AG10803 (cell line): Measurements from ENCODE around the gene EVI5.
A peak's percentile ranks its signal among the peaks of the same experiment; 100 is the strongest.

Experiments
- DNase-seq: peaks from one replicate; pipeline ENCODE4 v3.0.0; 2010; ENCODE audit warnings: low read depth
- H3K4me3 ChIP-seq: 2 replicates; pipeline ENCODE4 v1.5.1; 2011; ENCODE audit warnings: mild to moderate bottlenecking, low read length, control low read depth
- TF ChIP-seq, protein P1 (sequence below): conservative IDR thresholded peaks from 2 replicates; pipeline ENCODE4 v1.5.1; 2011; ENCODE audit warnings: mild to moderate bottlenecking, low read length, control low read depth, inconsistent platforms

Gene EVI5

DNA sequence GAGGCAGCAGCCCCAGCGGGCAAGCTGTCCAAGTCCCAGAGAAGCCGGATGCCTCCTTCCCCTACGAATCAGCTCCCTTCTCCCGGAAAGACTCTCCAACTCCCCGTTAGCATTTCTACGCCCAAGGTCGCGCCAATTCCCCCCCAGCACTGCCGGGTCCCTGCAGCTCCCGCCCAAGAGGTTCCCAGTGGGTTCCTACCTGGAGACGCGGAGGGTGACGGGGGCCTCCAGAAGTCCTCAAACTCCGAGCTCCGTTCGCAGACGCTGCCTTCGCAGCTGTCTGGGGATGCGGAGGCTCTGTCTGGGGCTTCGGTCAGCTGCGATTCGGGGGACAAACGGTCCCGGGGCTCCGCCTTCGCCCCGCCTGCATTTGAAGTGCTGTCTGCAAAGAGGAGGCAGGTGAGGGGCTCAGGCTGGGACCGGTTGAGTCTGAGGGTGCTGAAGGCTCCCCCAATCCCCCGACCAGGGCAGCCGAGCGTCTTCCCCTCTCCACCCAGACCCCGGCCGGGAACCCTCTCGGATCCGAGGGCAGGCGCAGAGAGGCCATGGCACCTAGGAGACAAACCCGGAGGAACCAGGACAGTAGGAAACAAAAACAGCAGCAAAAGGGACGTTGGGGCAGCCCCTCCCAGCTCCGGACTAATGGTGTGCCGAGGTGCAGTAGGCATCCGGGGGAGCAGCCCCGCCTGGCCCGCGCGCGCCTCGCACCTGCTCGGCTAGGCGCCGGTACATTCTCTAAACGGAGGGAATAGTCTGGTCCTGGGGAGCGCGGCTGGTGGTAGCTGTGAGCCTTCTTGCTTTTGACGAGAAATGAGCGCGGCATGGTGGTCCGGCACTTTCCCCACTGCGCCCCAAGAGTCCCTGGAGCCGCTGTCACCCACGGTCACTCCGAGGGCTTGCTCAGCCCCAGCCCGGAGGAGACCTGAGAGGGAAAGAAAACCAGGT is 302.0 kb downstream of the EVI5 start:
- DNase-seq = no peak
- H3K4me3 ChIP-seq = peak overlapping the region; percentile 31

DNA sequence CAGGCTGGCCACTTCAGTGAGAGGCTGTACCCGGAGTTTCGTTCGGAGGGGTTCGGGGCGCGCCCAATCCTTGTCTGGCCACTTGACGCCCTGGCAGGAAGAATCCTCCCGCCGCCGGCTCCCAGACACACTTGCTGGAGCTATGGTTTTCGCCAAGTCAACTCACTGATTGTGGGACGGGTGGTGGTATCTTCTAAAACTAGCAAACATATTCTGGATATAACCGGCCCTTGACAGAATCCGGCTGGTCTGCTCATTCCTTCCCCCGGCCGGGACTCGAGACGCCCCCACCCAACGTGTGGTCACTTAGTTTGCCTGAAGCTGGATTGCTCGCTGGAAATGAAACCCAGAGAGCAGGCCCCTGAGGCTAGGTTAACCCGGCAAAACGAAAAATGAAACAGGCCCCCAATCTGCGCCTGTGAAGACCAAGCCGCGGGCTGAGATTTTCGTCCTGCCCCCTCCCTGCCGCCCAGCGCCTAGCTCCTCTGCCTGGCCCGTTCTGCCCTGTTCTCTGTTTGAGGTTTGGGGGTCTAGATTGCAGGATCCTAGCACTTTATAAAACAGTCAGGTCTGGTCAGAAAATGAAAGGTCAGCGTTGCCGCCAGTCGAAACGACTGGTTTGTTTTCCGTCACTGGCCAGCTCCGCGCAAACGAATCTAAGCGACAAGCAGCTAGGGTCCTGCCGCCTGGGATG is 302.8 kb downstream of the EVI5 start:
- H3K4me3 ChIP-seq = peak overlapping the region; percentile 31
- TF ChIP-seq, protein P1, sequence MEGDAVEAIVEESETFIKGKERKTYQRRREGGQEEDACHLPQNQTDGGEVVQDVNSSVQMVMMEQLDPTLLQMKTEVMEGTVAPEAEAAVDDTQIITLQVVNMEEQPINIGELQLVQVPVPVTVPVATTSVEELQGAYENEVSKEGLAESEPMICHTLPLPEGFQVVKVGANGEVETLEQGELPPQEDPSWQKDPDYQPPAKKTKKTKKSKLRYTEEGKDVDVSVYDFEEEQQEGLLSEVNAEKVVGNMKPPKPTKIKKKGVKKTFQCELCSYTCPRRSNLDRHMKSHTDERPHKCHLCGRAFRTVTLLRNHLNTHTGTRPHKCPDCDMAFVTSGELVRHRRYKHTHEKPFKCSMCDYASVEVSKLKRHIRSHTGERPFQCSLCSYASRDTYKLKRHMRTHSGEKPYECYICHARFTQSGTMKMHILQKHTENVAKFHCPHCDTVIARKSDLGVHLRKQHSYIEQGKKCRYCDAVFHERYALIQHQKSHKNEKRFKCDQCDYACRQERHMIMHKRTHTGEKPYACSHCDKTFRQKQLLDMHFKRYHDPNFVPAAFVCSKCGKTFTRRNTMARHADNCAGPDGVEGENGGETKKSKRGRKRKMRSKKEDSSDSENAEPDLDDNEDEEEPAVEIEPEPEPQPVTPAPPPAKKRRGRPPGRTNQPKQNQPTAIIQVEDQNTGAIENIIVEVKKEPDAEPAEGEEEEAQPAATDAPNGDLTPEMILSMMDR = no peak
- peak; percentile 9 for DNase-seq

More for the DNA sequence above, 302.0 kb downstream of the EVI5 start:
- TF ChIP-seq, protein P1 = no peak

DNA sequence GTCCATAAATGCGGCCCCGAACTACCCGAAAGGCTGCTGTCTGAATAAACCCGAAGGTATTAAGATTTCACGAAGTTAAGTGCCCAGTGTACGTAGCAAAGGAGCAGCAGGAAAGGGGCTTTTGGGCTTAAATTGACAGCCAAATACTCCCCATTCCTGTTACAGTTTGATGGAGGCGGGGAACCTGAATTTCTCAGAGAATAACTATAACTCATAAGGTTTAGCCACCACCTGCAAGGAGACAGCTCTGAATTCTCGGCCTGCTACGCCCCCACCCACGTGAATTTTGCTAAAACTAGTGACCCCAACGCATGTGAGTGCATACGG is 303.3 kb downstream of the EVI5 start:
- TF ChIP-seq, protein P1 = no peak
- no peak for DNase-seq
- H3K4me3 ChIP-seq = no peak overlapping the region

DNA sequence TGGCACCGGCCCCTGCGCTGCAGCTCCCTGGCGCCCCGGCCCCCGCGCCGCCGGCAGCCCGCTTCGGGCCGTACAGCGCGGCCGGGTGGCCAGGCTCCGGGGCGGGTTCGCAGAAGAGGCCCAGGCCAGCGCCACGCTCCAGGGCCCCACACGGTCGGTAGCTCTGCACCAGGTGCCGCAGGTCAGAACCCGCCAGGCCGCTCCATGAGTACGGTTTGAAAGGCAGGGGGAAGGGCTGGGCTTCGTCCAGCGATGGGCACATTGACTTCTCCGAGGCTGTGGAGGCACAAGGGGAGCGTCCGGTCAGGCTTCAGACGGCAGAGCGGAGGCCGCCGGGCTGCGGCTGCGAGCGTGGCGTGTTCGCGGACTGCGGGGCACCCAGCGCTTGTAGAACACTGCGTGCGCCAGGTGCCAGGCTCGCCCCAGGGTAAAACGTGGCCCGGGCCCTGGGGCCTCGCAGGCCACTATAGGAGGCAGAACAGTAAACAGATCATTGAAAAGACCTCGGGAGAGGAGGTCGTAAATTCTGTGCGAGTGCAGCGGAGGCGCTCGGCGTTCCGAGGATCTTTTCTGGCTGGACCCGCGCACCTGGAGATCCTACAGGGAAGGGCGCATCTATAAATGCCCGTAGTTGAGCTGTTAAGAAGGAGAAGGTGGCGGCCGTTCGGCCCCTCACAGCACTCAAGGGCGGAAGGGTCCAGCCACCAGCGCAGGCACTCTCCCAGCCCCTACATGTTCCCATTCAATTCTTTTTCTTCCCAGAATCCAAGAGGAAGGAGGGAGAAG is 303.9 kb downstream of the EVI5 start:
- DNase-seq = no peak
- TF ChIP-seq, protein P1 = no peak
- no peak overlapping the region for H3K4me3 ChIP-seq

DNA sequence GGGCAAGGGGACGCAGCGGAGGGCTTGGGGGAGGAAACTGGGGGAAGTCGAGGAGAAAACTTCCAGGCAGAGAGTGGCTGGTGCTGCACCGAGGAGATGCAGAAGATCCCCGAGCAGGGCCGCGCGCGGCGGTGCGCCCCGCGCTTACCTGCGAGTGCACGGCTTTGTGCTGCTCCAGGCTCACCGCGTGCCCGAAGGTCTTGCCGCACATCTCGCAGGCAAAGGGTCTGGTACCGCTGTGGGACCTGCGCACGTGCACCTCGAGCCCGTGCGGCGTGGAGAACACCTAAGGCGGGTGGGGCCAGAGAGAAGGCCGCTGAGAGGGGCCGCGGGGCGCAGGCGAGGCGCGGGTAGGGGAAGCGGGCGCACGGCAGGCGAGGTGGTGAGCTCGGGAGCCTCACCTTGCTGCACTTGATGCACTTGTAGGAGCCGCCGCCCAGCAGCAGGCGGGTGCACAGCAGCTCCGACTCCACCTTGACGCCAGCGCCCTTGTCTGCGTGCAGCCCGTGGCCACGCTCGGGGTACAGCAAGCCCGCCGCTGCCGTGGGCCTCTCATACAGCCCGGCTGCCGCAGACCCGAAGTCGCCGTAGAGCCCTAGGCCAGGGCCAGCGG is 304.6 kb downstream of the EVI5 start:
- TF ChIP-seq, protein P1 = no peak
- no peak overlapping the region for H3K4me3 ChIP-seq
- DNase-seq = no peak

DNA sequence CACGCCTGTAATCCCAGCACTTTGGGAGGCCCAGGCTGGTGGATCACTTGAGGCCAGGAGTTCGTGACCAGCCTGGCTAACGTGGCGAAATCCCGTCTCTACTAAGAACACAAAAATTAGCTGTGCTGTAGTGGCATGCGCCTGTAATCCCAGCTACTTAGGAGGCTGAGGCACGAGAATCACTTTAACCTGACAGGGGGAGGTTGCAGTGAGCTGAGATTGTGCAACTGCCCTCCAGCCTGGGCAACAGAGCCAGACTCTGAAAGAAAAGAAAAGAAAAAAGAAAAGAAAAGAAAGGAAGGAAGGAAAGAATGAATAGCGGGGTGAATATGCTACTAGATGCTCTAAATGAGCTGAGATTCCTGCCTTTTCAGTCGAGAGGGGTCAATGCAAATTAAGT is 305.3 kb downstream of the EVI5 start:
- DNase-seq = no peak
- no peak overlapping the region for H3K4me3 ChIP-seq
- TF ChIP-seq, protein P1 = no peak
